ENCODE measurements around the gene PGA4.

The PGA4 gene

GRCh38 chr11:61279934-61280659 is 58.0 kb downstream of the PGA4 start:
- no peak for DNase-seq (ENCODE audit: low read depth, low spot score)

GRCh38 chr11:61280883-61281580 is 58.9 kb downstream of the PGA4 start:
- no peak for DNase-seq (ENCODE audit: low read depth, low spot score)

Data from activated naive CD8-positive, alpha-beta T cell treated with anti-CD3 and anti-CD28 coated beads, Interleukin-2, amount 50 U/mL, for 16 hours (primary cell).